Mucosa of descending colon (tissue), 3 donors: ENCODE data around the gene SRGAP3. TPM values are rescaled to one million over a fixed set of nuclear protein-coding genes. Genes with fewer than 3 reads are reported as not detected.

Source experiments
- ATAC-seq: fragments of 200-7000 bp; cut with Tn5 transposase; one replicate; pipeline ENCODE4 v1.9.1; 2020; ENCODE audit warnings: mild to moderate bottlenecking, moderate library complexity
- DNase-seq, 3 donors: peaks; one replicate each; pipeline ENCODE4 v3.0.0-alpha.2; 2020
- H3K36me3 ChIP-seq: fragments of 200-600 bp; one replicate; pipeline ENCODE4 v1.8.0; 2021; ENCODE audit warnings: low read depth, mild to moderate bottlenecking
- H3K4me1 ChIP-seq: fragments of 200-600 bp; one replicate; pipeline ENCODE4 v1.8.0; 2021; ENCODE audit warnings: low read depth, mild to moderate bottlenecking
- H3K4me3 ChIP-seq: fragments of 200-600 bp; one replicate; pipeline ENCODE4 v1.8.0; 2021; ENCODE audit warnings: mild to moderate bottlenecking
- H3K9me3 ChIP-seq: fragments of 200-600 bp; one replicate; pipeline ENCODE4 v1.8.0; 2021; ENCODE audit warnings: mild to moderate bottlenecking
- intact Hi-C, 2 donors: fragments of 100-400 bp; cut with DNase I in 1 of 2; cut with micrococcal nuclease in 1 of 2; formaldehyde crosslinking; loops; one replicate each; pipeline versions ENCODE4 v1.11.0 to v1.11.1; 2022; cut with DNase I, micrococcal nuclease
- total RNA-seq, 3 donors: library from RNA; stranded (reverse); fragmentation: NEBNext Ultra II Directional in 2 of 3; extraction: Animal tissue kit (Norgen Biotek cat#: 25700) in 2 of 3; gene quantifications; one replicate each; pipeline versions ENCODE4 v1.2.1 to v1.2.4, GENCODE V29; 2021 to 2023
- TF ChIP-seq, protein P1 (sequence below): fragments of 200-600 bp; IDR thresholded peaks from one replicate; pipeline ENCODE4 v1.8.0; 2022; ENCODE audit warnings: antibody characterized with exemption, mild to moderate bottlenecking
- donor health status: DM: no; HTN: no; CAD: no; lungs with moderate emphysema.
- donor health status: DM: no; HTN: no; CAD: no.
- donor health status: DM: no; HTN: yes; CAD: no.

The SRGAP3 gene
- total RNA-seq, 3 donors from 2014 or later, result 6.4 to 9.0 (median 8.6) TPM

DNA sequence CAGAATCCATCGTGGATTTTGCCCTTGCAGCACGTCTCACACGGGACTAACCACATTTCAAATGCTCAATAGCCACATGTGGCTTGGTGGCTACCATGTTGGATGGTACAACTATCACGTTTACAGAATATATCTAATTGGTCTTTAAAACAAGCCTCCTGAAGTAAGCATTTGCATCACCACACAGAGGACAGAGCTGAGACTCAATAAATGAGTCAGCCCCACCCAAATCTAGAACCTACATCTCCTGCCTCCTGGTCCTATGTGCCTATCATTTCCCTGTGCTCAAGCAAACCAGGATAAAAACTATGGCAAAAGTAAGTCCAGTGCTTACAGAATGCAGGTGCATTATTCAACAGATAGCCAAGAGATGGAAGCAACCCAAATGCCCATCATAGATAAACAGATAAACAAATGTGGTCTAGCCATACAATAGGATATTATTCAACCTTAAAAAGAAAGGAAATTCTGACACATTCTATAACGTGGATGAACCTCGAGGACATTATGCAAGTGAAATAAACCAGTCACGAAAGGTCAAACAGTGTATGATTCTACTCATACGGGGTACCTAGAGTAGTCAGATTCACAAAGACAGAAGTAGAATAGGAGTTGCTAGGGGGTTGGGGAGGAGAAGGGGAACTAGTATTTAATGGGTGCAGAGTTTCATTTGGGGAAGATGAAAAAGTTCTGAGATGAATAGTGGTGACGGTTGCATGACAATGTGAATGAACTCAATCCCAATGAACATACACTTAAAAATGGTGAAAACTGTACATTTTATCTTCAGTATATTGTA lies 43.9 kb downstream of the SRGAP3 start:
- ATAC-seq (no peak), DNase-seq (no peak)
- no peak overlapping the region for H3K4me3 ChIP-seq
- no peaks in the 10 kb centered on the region for H3K9me3 ChIP-seq
- no peaks in the 10 kb centered on the region for H3K36me3 ChIP-seq
- TF ChIP-seq, protein P1, sequence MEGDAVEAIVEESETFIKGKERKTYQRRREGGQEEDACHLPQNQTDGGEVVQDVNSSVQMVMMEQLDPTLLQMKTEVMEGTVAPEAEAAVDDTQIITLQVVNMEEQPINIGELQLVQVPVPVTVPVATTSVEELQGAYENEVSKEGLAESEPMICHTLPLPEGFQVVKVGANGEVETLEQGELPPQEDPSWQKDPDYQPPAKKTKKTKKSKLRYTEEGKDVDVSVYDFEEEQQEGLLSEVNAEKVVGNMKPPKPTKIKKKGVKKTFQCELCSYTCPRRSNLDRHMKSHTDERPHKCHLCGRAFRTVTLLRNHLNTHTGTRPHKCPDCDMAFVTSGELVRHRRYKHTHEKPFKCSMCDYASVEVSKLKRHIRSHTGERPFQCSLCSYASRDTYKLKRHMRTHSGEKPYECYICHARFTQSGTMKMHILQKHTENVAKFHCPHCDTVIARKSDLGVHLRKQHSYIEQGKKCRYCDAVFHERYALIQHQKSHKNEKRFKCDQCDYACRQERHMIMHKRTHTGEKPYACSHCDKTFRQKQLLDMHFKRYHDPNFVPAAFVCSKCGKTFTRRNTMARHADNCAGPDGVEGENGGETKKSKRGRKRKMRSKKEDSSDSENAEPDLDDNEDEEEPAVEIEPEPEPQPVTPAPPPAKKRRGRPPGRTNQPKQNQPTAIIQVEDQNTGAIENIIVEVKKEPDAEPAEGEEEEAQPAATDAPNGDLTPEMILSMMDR, result no peak
- intact Hi-C loops, result no loop called here
- H3K4me1 ChIP-seq, result peaks cover 4% of the 10 kb centered on the region

DNA sequence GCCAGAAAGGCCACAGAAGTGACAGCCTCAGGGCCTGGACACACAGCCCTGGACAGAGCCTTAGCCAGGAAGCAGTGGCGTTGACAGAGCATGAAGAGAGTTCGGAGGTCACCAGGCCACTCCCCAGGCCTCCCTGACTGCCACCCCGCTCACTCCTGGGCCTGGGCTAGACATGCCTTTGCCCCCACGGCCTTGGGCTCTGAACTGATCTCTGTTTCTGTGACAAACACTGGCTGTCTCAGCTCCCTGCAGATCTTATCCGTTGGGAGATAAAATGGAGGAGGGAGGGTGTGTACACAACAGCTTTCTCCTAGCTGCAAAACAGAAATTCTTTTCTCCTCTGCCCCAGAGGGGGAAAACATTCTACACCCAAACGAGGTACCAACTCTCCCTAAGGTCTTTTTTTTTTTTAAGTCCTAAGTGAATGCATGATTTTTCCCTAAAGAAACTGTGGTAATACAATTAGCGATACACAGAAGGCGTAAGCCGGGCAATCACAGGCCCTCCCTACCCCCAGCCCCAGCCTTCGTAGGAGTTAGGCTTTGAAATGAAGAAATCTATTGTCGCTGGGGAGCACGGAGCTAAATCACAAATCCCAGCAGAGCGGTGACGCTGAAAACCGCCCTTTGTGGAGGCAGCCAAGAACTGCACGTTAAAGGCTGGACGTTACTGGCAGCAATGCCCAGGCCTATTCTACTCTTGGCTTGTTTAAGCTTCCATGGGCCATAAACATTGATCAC lies 45.0 kb downstream of the SRGAP3 start:
- ATAC-seq (peak; percentile 44), DNase-seq (no peak)
- Histone ChIP-seq H3K4me3 (no peak overlapping the region), H3K9me3 (no peaks in the 10 kb centered on the region), H3K36me3 (no peaks in the 10 kb centered on the region), H3K4me1 (peaks cover 4% of the 10 kb centered on the region)
- intact Hi-C loops, result no loop called here
- TF ChIP-seq, protein P1, result no peak

DNA sequence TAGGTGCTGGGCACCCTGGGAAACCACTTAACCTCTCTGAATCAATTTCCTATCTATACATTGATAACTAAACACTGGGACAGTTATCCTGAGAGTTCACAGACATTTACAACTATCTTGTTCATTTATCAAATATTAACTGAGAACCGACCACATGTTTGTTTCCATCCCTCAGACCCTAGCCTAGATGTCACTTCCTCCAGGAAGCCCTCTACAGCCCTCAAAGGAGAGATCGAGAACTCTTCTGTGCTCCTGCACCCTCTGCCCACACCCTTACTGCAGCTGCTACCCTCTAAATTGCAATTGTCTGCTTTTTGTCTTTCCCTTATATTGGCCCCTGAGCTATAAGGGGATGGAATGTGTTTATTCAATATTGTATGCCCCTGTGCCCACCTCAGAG lies 46.1 kb downstream of the SRGAP3 start:
- H3K36me3 ChIP-seq, result no peaks in the 10 kb centered on the region
- H3K9me3 ChIP-seq, result no peaks in the 10 kb centered on the region
- intact Hi-C loops, result no loop called here
- H3K4me1 ChIP-seq, result peaks cover 4% of the 10 kb centered on the region
- ATAC-seq, result no peak
- TF ChIP-seq, protein P1, result no peak
- H3K4me3 ChIP-seq, result no peak overlapping the region
- no peak for DNase-seq

DNA sequence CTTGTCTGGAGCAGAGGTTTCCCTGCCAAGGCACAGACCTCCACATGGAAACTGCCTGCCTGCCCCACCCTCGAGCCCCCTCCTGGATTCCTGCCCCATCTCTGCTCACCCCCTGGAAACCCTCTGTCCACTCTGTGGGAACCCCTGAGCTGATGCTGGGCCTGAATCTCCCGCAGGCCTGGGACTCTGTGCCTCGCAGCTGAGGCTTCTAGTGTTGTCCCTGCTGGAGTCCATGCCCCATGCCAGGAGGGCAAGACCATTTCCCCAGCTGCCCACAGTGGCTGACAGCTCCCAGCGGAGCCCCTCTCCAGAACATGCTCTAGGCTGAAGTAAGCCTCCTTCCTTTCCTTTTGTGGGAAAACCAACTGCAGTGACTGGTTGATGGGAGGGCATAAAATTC lies 46.9 kb downstream of the SRGAP3 start:
- Histone ChIP-seq H3K9me3 (no peaks in the 10 kb centered on the region), H3K4me1 (peaks cover 4% of the 10 kb centered on the region), H3K36me3 (no peaks in the 10 kb centered on the region), H3K4me3 (no peak overlapping the region)
- ATAC-seq, result no peak
- TF ChIP-seq, protein P1, result no peak
- intact Hi-C loops, result no loop called here
- DNase-seq, result no peak

DNA sequence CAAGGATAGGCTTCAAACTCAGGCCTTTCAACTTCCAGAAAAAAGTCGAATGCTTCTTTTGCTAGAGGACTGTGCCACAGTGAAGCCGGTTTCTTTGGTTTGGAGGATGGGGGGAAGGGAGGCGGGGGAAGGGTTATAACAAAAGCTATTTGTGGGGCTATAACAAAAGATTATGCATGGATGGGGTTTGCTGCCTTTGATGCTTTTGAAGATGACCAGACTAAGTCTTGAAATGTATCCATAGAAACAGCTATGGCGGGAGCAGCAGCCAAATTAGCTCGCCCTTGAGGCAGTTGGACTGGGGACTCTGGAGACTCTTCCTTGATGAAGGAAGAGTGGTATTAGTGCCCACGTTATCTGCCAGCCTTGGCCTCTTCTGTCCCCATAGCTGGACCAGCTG lies 47.5 kb downstream of the SRGAP3 start:
- Histone ChIP-seq H3K36me3 (no peaks in the 10 kb centered on the region), H3K4me3 (no peak overlapping the region), H3K4me1 (no peaks in the 10 kb centered on the region), H3K9me3 (no peaks in the 10 kb centered on the region)
- intact Hi-C loops, result no loop called here
- ATAC-seq, result no peak
- no peak for DNase-seq
- TF ChIP-seq, protein P1, result no peak
